ENCODE measurements around the gene USP54.
"Not testable (repeated sequence)": the region's sequence is repeated elsewhere in the genome, so short reads cannot be mapped to it uniquely, and the experiment has no call there.

USP54 gene

GRCh38 chr10:73591935-73592699, 975 bp upstream of the USP54 start:
- FAIRE-seq (peak; percentile 69), DNase-seq (ENCODE audit: insufficient read length, low spot score) (peak; percentile 19)
- TF ChIP-seq PAX5 (IDR thresholded peaks at IDR 0.05; ENCODE audit: insufficient read depth, low read length, severe bottlenecking) (peak; percentile 75), POLR2A (IDR thresholded peaks at IDR 0.05; ENCODE audit: low read depth, low read length) (no peak)

- DNase-seq (ENCODE audit: insufficient read length, low spot score) (no peak), FAIRE-seq (no peak)
Observed at GRCh38 chr10:73589563-73590126, 1.5 kb downstream of the USP54 start.

GRCh38 chr10:73588656-73589055, 2.5 kb downstream of the USP54 start:
- FAIRE-seq (no peak), DNase-seq (ENCODE audit: insufficient read length, low spot score) (no peak)
- no peak for TF ChIP-seq SPI1 (IDR thresholded peaks at IDR 0.05; ENCODE audit: low read depth, low read length)
- no peak for TF ChIP-seq TAF1 (IDR thresholded peaks at IDR 0.05; ENCODE audit: low read depth, low read length)
- TF ChIP-seq POU2F2 (IDR thresholded peaks at IDR 0.05; ENCODE audit: low read depth, low read length): no peak
- TF ChIP-seq PAX5 (IDR thresholded peaks at IDR 0.05; ENCODE audit: insufficient read depth, low read length, severe bottlenecking): no peak
- TF ChIP-seq POLR2A (IDR thresholded peaks at IDR 0.05; ENCODE audit: low read depth, low read length): no peak
- no peak for TF ChIP-seq POLR2AphosphoS5 (IDR thresholded peaks at IDR 0.05; ENCODE audit: low read depth, low read length)

More at GRCh38 chr10:73589563-73590126, 1.5 kb downstream of the USP54 start:
- no peak for TF ChIP-seq POLR2AphosphoS5 (IDR thresholded peaks at IDR 0.05; ENCODE audit: low read depth, low read length)
- no peak for TF ChIP-seq POU2F2 (IDR thresholded peaks at IDR 0.05; ENCODE audit: low read depth, low read length)
- TF ChIP-seq POLR2A (IDR thresholded peaks at IDR 0.05; ENCODE audit: low read depth, low read length): no peak
- no peak for TF ChIP-seq PAX5 (IDR thresholded peaks at IDR 0.05; ENCODE audit: insufficient read depth, low read length, severe bottlenecking)
- TF ChIP-seq SPI1 (IDR thresholded peaks at IDR 0.05; ENCODE audit: low read depth, low read length): no peak
- no peak for TF ChIP-seq TAF1 (IDR thresholded peaks at IDR 0.05; ENCODE audit: low read depth, low read length)

GRCh38 chr10:73586583-73586984, 4.6 kb downstream of the USP54 start:
- no peak for TF ChIP-seq SPI1 (IDR thresholded peaks at IDR 0.05; ENCODE audit: low read depth, low read length)
- TF ChIP-seq PAX5 (IDR thresholded peaks at IDR 0.05; ENCODE audit: insufficient read depth, low read length, severe bottlenecking): no peak
- no peak for TF ChIP-seq POLR2A (IDR thresholded peaks at IDR 0.05; ENCODE audit: low read depth, low read length)
- TF ChIP-seq POLR2AphosphoS5 (IDR thresholded peaks at IDR 0.05; ENCODE audit: low read depth, low read length): no peak
- no peak for TF ChIP-seq TAF1 (IDR thresholded peaks at IDR 0.05; ENCODE audit: low read depth, low read length)
- TF ChIP-seq POU2F2 (IDR thresholded peaks at IDR 0.05; ENCODE audit: low read depth, low read length): no peak
- FAIRE-seq: no peak
- DNase-seq (ENCODE audit: insufficient read length, low spot score): no peak

GRCh38 chr10:73585327-73585726, 5.8 kb downstream of the USP54 start:
- FAIRE-seq (no peak), DNase-seq (ENCODE audit: insufficient read length, low spot score) (no peak)
- no peak for TF ChIP-seq POLR2AphosphoS5 (IDR thresholded peaks at IDR 0.05; ENCODE audit: low read depth, low read length)
- TF ChIP-seq PAX5 (IDR thresholded peaks at IDR 0.05; ENCODE audit: insufficient read depth, low read length, severe bottlenecking): no peak
- no peak for TF ChIP-seq TAF1 (IDR thresholded peaks at IDR 0.05; ENCODE audit: low read depth, low read length)
- no peak for TF ChIP-seq SPI1 (IDR thresholded peaks at IDR 0.05; ENCODE audit: low read depth, low read length)
- TF ChIP-seq POU2F2 (IDR thresholded peaks at IDR 0.05; ENCODE audit: low read depth, low read length): no peak
- no peak for TF ChIP-seq POLR2A (IDR thresholded peaks at IDR 0.05; ENCODE audit: low read depth, low read length)

- TF ChIP-seq POLR2AphosphoS5 (IDR thresholded peaks at IDR 0.05; ENCODE audit: low read depth, low read length): no peak
- TF ChIP-seq POU2F2 (IDR thresholded peaks at IDR 0.05; ENCODE audit: low read depth, low read length): no peak
- no peak for TF ChIP-seq PAX5 (IDR thresholded peaks at IDR 0.05; ENCODE audit: insufficient read depth, low read length, severe bottlenecking)
- no peak for TF ChIP-seq TAF1 (IDR thresholded peaks at IDR 0.05; ENCODE audit: low read depth, low read length)
- no peak for TF ChIP-seq POLR2A (IDR thresholded peaks at IDR 0.05; ENCODE audit: low read depth, low read length)
- DNase-seq (ENCODE audit: insufficient read length, low spot score) (no peak), FAIRE-seq (no peak)
Observed at GRCh38 chr10:73584737-73585136, 6.4 kb downstream of the USP54 start.

- FAIRE-seq (no peak), DNase-seq (ENCODE audit: insufficient read length, low spot score) (no peak)
- TF ChIP-seq TAF1 (IDR thresholded peaks at IDR 0.05; ENCODE audit: low read depth, low read length): no peak
- no peak for TF ChIP-seq PAX5 (IDR thresholded peaks at IDR 0.05; ENCODE audit: insufficient read depth, low read length, severe bottlenecking)
- TF ChIP-seq POLR2A (IDR thresholded peaks at IDR 0.05; ENCODE audit: low read depth, low read length): no peak
- TF ChIP-seq SPI1 (IDR thresholded peaks at IDR 0.05; ENCODE audit: low read depth, low read length): no peak
- no peak for TF ChIP-seq POLR2AphosphoS5 (IDR thresholded peaks at IDR 0.05; ENCODE audit: low read depth, low read length)
- no peak for TF ChIP-seq POU2F2 (IDR thresholded peaks at IDR 0.05; ENCODE audit: low read depth, low read length)
Observed at GRCh38 chr10:73581918-73582317, 9.2 kb downstream of the USP54 start.

GRCh38 chr10:73578927-73579326, 12.2 kb downstream of the USP54 start:
- FAIRE-seq; DNase-seq (ENCODE audit: insufficient read length, low spot score): not testable (repeated sequence)

GRCh38 chr10:73577788-73578187, 13.4 kb downstream of the USP54 start:
- no peak for DNase-seq (ENCODE audit: insufficient read length, low spot score)

GRCh38 chr10:73576890-73577591, 14.1 kb downstream of the USP54 start:
- DNase-seq (ENCODE audit: insufficient read length, low spot score) (no peak), FAIRE-seq (no peak)
- TF ChIP-seq PAX5 (IDR thresholded peaks at IDR 0.05; ENCODE audit: insufficient read depth, low read length, severe bottlenecking) (no peak), SPI1 (IDR thresholded peaks at IDR 0.05; ENCODE audit: low read depth, low read length) (no peak), TAF1 (IDR thresholded peaks at IDR 0.05; ENCODE audit: low read depth, low read length) (no peak), POLR2A (IDR thresholded peaks at IDR 0.05; ENCODE audit: low read depth, low read length) (no peak), POU2F2 (IDR thresholded peaks at IDR 0.05; ENCODE audit: low read depth, low read length) (no peak)

More at GRCh38 chr10:73577788-73578187, 13.4 kb downstream of the USP54 start:
- no peak for FAIRE-seq
- TF ChIP-seq TAF1 (IDR thresholded peaks at IDR 0.05; ENCODE audit: low read depth, low read length) (no peak), SPI1 (IDR thresholded peaks at IDR 0.05; ENCODE audit: low read depth, low read length) (no peak), PAX5 (IDR thresholded peaks at IDR 0.05; ENCODE audit: insufficient read depth, low read length, severe bottlenecking) (no peak)

Measured in GM12891 (cell line).